ENCODE results near the gene RBFA.
"Not testable (repeated sequence)": the region's sequence is repeated elsewhere in the genome, so short reads cannot be mapped to it uniquely, and the experiment has no call there.

Gene RBFA, protein sequence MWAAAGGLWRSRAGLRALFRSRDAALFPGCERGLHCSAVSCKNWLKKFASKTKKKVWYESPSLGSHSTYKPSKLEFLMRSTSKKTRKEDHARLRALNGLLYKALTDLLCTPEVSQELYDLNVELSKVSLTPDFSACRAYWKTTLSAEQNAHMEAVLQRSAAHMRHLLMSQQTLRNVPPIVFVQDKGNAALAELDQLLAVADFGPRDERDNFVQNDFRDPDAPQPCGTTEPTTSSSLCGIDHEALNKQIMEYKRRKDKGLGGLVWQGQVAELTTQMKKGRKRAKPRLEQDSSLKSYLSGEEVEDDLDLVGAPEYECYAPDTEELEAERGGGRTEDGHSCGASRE

DNA sequence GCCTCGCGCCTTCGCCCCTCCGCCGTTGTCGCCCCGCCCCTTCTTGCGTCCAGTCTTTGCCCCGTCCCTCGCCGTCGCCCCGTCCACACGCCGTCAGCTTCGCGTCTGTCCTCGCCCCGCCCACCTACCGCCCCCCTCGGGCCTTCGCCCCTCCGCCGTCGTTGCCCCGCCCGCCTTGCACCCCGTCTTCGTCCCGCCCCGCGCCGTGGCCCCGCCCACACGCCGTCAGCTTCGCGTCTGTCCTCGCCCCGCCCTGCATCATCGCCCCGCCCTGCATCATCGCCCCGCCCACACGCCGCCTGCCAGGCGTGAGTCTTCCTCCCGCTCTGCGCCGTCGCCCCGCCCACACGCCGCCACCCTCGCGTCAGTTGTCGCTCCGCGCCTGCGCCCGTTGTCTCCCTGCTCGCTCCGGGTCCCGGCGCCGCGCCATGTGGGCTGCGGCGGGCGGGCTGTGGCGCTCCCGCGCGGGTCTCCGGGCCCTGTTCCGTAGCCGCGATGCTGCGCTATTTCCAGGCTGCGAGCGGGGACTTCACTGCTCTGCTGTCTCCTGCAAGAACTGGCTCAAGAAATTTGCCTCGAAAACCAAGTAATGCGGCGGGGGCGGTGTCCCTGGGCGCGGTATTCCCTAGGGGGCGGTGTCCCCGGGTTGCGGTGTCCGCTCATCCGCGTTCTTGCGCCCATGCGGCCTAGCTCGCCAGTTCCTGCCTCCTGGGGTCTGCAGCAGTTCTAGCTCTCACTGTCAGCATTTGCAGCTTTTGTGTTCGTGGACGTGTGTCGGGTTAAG lies at the start of gene RBFA:
Gene RBFA, plus strand, starts transcription at position 367 of the 784 bp plus-strand sequence. Its CDS starts 62 bp downstream, at position 429.
- DNase-seq: peak; percentile 97

GRCh38 chr18:79985172-79985571 lies 49.1 kb upstream of the RBFA start:
- DNase-seq: no peak

GRCh38 chr18:79986726-79987125 lies 47.5 kb upstream of the RBFA start:
- DNase-seq: no peak

DNA sequence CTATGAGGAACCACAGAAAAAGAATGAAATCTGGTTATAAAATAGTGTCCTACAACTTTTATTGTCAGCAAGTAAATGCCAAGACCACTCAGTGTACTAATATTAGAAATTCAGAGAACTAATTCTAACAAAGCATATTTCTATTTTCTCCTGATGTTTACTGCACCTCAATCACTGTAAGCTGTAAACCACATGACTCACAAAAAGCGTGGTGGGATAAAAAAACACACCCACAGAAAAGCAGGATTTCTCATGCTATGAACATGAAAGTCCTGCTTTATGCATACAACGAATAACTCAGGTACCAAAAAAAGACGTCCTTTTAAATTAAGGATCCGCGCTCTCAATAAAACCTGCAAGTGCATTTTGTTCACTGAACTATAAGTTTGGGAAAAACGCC lies 46.7 kb upstream of the RBFA start:
- DNase-seq: no peak

DNA sequence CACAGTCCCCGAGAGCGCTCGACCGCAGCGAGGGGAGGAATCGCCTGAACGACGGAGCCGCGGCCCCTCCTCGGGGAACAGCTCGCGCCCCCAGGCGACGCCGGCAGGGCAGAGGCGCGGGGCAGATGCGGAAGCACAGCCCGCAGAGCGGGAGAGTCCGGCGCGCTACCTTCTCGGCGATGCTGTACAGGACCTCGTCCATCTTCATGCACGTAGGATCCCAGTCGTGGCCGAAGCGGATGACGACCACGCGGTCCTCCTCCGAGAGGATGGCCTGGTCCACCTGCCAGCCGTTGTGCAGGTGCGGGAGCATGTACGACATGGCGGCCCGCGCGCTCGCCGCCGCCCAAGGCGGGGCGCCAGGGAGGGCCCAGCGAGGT lies 46.2 kb upstream of the RBFA start:
- peak; percentile 41 for DNase-seq

DNA sequence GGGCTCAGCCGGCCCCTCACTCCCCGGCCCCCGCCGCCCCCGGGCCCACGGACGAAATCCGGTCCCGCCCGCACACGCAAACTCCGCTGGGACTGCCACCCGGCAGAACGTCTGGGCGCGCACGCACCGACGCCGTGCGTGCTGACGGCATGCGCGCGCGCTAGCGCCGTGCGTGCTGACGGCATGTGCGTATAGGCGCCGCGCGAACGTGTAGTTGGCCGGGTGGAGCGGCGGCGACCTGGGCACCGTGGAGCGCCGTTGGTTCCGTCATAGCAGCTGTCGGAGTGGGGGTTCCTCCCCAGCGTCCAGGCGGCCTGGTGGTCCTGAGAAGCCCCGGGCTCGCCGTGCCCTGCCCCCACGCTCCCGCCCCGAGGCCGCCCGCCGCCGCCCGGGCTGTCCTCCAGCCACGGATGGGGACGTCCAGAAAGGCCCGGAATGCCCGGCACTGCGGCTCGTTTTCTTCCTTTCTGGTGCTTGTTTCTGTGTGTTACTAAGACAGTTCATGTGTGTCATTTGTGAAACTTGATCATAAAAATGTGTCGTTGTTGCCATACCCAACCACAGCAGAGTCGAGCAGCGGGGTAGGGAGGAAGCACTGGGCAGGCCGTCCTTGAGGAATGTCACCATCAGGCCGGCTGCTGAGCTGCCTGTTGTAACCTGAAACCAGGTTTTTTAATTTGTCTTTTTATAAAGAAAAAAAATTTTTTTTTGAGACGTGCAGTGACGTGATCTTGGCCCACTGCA lies 45.6 kb upstream of the RBFA start, which contains the start of gene TXNL4A:
Gene TXNL4A, minus strand, starts transcription at position 113 of the 744 bp plus-strand sequence. CDS start 171 bp downstream, outside the sequence.
- peak; percentile 72 for DNase-seq

GRCh38 chr18:79989195-79989497 lies 45.1 kb upstream of the RBFA start:
- no peak for DNase-seq

- DNase-seq: no peak
Observed at GRCh38 chr18:79991494-79991893, 42.7 kb upstream of the RBFA start.

GRCh38 chr18:79999701-80000100 lies 34.5 kb upstream of the RBFA start:
- DNase-seq: not testable (repeated sequence)

DNA sequence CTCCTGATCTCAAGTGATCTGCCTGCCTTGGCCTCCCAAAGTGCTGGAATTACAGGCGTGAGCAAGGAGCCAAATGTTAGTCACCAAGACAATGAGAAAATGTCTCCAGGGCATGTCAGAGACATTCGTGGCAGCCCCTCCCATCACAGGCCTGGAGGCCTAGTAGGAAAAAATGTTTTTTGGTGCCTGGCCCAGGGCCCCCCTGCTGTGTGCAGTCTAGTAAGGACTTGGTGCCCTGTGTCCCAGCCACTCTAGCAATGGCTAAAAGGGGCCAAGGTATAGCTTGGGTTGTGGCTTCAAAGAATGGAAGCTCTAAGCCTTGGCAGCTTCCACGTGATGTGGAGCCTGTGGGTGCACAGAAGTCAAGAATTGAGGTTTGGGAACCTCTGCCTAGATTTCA lies 33.4 kb upstream of the RBFA start:
- DNase-seq: no peak

GRCh38 chr18:80002468-80002867 lies 31.8 kb upstream of the RBFA start:
- no peak for DNase-seq

GRCh38 chr18:80004600-80005342 lies 29.5 kb upstream of the RBFA start:
- DNase-seq: no peak

DNA sequence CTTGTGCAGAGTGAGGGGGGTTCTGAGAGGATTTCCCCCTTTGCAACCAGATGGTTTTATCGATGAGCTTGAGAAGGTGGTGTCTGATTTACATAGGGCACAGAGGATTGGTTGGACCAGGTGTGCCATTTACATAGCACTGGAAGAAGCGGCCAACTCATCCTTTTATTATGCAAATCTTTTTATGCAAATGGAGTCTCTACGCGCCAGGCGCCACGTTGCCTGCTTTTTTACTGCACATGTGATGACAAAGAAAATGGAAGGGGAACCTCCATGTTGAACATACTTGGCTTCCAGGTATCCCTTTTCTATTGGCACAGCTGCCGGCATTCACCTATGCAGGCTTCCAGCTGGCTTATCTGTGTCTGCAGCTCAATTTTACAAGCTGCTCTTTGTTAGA lies 27.5 kb upstream of the RBFA start:
- DNase-seq: no peak

DNA sequence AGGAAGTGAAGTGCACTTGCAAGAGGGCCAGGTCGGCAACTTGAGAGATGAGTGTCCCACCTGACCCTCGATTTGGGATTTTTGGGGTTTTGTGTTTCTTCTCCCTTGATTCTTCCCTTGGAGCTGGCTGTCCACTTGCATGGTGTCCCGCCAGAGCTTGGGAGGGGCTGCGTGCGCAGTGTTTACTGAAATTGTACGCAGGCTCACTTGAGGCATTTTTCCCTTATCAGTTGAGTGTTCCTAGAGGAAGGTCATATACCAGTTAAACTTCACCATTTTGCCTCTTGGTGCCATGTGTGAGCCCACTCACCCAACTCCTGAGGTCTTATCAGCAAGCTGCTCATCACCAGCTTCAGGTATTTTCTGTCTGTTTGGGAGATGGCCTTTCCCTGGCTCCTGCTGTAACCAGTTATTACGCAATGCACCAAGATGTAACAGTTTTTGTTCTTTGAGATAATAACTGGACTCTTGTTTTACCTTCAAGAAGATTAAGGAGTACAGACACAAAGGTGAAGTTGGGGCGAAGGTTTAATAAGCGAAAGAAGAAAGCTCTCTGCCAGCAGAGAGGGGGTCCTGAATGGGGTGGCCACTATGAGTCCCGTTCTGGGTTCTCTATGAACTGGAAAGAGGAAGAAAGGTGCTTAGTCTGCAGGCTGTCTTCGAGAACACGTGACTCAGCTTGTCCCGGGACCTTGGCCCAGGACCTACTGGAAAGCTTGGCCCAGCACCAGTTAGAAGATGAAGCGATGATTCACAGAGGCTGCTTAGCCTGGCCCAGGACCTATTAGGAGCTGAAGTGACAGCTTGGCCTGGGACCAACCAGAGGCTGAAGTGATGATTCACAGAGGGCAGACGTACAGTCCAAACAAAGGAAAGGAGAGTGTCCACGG lies 24.3 kb upstream of the RBFA start:
- DNase-seq: peak; percentile 90

DNA sequence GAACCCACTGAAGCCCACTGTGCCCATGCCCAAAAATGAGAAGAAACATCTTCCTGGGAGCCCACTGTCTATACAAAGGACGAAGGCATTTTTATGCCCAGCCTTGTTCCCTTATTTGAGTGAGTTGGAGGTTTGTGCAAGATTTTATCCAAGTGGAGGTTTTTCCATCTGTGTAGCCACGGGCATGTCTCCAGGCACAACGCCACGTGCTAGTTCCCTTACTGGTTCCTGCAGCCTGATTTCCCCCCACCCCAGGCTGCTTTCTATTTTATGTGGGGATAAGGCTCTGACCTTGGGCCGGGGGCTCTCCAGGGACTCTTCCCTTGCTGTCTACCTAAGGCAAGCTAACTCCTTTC lies 23.7 kb upstream of the RBFA start:
- peak; percentile 65 for DNase-seq

GRCh38 chr18:80011496-80012137 lies 22.6 kb upstream of the RBFA start:
- not testable (repeated sequence) for DNase-seq

DNA sequence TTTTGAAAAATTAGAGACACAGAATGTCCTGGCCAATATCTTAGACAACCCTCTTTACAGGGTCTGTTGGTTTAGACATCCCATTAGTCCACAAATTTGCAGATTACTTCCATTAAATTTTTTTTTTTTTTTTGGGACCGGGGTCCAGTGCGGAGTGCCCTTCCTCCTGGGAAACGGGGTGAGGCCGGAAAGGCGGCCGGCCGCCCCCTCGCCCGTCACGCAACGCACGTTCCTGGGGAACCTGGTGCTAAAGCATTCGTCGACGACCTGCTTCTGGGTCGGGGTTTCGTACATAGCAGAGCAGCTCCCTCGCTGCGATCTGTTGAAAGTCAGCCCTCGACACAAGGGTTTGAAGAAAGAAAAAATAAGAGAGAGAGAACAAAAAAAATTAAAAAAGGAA lies 21.5 kb upstream of the RBFA start:
- no peak for DNase-seq

DNA sequence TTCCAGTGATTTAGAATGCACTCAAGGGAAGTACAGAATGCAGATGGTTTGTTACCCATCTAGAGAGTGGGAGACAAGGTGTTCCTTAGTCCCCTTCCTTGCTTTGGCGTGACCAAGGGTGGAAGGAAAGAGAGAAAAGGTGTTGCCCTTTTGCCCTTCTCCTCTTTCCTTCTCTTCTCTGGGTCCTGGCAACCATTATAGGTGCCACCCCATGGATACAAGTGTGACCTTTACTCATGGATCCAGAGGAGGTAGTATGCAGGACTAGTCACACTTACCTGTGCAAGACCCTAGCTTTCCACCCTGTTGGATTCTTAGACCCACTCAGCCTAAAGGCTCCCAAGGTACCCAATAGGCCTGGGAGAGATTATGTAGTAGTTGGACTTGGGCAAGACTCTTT lies 11.6 kb upstream of the RBFA start:
- DNase-seq: no peak

DNA sequence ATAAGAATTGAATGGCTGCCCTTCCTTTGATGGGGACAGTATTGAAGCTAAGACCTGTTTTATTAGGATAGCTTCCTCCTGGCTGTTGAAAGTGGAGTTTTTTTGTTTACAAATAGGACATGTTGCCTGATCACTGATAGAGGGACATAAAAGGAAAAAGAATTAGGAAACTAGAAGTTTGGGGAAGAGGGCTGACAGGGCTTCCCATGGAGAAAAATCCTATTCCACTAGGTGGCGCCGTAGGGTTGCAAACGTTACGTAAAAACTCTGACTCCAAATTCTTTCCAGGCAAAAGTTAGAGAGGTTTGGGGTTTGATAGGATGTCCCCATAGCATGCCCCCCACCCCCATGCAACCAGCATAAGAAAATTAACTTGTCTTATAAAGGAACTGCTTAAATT lies 11.1 kb upstream of the RBFA start:
- no peak for DNase-seq

DNA sequence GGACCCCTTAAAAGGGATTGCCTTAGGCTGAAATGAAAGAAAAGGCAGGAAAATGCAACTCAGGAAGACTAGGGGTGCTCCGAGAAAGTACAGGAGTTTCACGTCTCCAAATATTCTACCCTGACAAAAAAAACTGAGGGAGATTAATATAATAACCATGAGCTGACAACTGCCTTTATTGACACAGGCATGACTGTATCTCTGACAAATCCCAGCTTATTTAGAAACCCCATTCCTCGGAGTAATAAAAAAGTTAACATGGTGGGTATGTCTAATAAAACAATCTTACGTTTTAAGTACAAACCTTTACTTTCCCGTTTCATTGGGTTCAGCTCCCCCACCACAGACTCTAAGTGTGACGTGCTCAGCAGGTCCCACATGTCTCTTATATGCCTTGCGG lies 7.9 kb upstream of the RBFA start:
- DNase-seq: no peak

DNA sequence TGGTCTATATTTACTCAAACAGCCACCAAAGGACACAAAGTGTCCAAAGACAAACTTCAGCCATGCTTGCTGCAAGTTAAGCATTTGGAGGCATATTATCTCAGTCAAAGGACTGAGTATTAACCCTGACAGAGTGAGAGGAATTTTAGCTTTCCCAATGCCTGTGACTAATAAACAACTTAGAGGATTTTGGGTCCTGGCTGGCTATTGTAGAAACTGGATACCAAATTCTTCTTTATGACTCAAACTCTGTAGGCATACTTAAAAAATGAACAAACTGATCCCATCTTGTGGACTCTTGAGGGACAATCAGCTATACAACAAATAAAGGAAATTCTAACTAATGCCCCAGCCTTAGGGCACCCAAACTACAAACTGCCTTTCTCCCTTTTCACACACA lies 6.5 kb upstream of the RBFA start:
- not testable (repeated sequence) for DNase-seq

- DNase-seq: no peak
Observed at GRCh38 chr18:80029690-80030089, 4.5 kb upstream of the RBFA start.
